ENCODE results near the gene STBD1.
"Not testable (repeated sequence)": the region's sequence is repeated elsewhere in the genome, so short reads cannot be mapped to it uniquely, and the experiment has no call there.

Gene STBD1

DNA sequence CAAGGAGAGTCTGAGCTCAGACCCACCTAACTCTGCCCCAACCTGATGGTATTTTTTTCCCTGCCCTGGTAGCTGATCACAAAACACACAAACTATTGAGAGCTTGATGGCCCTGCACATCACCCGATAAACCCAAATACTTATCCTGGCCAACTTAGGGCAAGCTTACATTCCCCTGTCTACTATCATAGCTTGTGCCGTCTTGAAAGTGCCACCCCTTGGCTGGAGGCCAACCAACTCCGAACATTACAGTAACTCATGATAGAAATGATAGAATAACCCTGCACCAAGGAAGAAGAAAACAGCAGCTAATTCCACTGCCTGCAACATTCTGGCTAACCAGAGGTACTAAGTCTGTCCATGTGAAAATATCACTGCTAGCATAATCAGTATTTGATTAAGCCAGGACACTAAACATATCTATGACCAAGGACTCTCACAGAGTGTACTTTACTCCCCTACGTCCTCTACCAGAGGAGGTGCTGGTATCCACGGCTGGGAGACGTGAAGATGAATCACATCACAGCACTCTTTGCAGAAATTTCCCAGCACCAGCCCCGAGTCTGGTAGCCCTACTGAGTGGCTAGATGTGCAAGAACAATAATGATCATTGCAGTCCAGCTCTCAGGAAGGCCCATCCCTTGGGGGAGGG lies 8.9 kb downstream of the STBD1 start:
- DNase-seq: no peak

GRCh38 chr4:76316131-76316530 lies 9.6 kb downstream of the STBD1 start:
- no peak for DNase-seq

DNA sequence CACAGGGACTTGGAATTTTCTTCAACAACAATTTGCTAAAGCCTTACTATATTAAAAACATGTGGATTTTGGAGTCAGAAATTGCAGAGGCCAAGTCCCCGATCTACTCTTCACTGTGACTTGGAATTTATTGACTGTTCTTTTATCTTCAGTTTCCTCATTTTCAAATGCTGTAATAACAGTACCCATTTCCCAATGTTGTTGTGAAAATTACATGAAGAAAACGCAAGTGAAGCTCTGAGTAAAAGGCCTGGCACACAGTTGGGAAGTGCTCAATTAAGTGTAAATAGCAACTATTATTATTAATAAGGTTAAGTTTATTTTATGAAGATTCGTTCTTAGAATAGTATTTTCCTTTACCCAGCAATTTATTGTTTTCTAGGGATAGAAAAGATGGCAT lies 15.7 kb downstream of the STBD1 start:
- DNase-seq: no peak

GRCh38 chr4:76325072-76325471 lies 18.5 kb downstream of the STBD1 start:
- no peak for DNase-seq

GRCh38 chr4:76326515-76326914 lies 20.0 kb downstream of the STBD1 start:
- no peak for DNase-seq

DNA sequence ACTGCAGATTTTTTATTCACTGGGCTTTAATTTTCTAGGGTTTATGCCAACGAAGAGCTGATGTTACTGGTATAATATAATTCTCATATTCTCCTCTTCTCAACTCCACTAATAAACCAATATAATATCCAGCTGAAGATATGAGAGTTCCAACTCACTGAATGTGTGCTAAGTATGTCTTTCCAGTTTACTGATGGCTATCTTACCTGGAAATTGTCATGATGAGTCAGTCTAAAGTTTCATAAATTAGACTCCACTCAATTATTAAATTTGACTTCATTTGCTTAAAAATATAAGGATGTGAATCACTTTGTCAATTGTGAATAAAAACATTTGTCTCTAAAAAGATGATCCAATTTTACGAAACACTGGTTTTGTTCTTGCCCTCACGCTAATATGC lies 28.4 kb downstream of the STBD1 start:
- no peak for DNase-seq

DNA sequence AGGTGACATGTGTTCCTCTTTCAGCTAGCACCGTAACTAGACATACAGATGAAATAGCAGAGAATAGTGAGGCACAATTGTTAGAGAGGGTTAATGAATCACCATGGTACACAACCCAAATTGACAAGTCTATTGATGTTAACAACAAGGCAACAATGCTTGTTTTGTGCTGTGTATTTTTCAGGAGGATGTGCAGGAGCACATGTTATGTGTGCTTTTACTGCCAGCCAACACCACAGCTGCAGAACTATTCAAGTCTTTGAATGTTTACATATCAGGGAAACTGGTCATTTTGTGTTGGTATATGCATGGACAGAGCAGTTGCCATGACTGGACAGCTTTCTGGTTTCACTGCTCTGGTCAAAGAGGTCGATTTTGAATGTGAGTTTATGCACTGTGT lies 32.8 kb downstream of the STBD1 start:
- no peak for DNase-seq

- no peak for DNase-seq
Observed at GRCh38 chr4:76341063-76341462, 34.5 kb downstream of the STBD1 start.

- DNase-seq: no peak
Observed at GRCh38 chr4:76342191-76342590, 35.7 kb downstream of the STBD1 start.

- no peak for DNase-seq
Observed at GRCh38 chr4:76342803-76343202, 36.3 kb downstream of the STBD1 start.

DNA sequence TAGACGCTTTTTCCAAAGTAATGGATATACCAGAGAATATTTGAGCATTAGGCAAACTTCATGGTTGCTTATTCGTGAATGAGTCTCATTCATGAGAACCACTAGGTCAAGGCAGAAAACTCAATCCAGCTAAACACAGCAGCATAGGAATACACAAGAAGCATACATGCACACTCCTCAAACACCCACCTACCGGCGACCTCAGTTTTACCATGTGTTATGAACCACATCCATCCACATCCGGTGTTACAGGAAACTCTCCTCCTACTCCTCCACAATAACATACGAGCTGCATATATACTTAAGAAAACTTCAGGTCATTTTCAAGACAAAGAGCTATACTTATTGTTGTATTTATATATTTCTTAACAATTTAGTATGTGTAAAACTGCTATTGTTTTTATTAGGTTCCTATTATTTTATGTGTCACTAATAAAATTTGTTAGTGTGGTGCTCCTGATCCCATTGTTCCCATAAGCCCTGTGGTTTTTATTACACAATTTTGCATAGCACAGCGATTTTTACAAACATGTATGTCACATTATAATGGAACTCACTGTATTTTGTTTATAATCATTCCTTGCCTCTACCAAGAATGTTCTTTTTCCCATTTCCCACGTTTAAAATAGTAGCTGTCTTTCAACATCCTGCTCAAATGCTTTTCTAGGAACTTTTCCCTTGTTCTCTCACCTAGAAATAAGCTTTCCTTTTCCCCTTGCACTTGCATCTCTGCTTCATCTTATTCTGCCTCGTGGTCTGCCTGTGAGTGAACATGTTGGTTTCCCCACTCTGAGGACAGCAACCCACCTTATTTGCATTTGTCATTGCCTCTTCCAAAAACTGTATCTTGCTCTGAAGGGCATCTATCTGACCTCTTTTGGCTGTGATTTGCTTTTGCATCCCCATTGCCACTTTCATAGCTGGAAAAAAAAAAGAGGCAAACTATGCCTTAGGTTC lies 48.3 kb downstream of the STBD1 start:
- no peak for DNase-seq

GRCh38 chr4:76357981-76358380 lies 51.4 kb downstream of the STBD1 start:
- DNase-seq: no peak

GRCh38 chr4:76359881-76360466 lies 53.4 kb downstream of the STBD1 start:
- DNase-seq: not testable (repeated sequence)

Data from anterior cingulate cortex (tissue), 58 donors.